ENCODE data around the gene NCF4. TPM values are rescaled to one million over a fixed set of nuclear protein-coding genes. Genes with fewer than 3 reads are reported as not detected.

The NCF4 gene
- polyA plus RNA-seq, 3 donors: 206 to 249 (median 209) TPM

GRCh38 chr22:36904260-36904880 is 43.6 kb downstream of the NCF4 start:
- no peaks in the 10 kb centered on the region for H3K36me3 ChIP-seq (replicated peaks in 1 of 2; ENCODE audit: control insufficient read depth in 1 of 2, insufficient read depth in 2 of 2, low read length in 2 of 2)
- no peak overlapping the region for H3K4me3 Mint-ChIP-seq
- no peak for TF ChIP-seq CTCF (IDR thresholded peaks at IDR 0.05)
- peaks cover 5 to 14% (median 8%) of the 10 kb centered on the region in 3 donors for H3K27me3 Mint-ChIP-seq (ENCODE audit: low read depth in 3 of 3)
- H3K36me3 Mint-ChIP-seq: no peaks in the 10 kb centered on the region
- peaks cover 40% of the 10 kb centered on the region for H3K4me1 Mint-ChIP-seq
- H3K9me3 Mint-ChIP-seq: peaks cover 0 to 8% (median 3%) of the 10 kb centered on the region in 7 donors
- H3K27ac ChIP-seq (ENCODE audit: low read depth in 1 of 2, low read length in 2 of 2): no peak overlapping the region
- no peak overlapping the region for H3K4me3 ChIP-seq (replicated peaks in 1 of 3; ENCODE audit: low read depth in 2 of 3, low read length in 3 of 3)
- H4K20me1 ChIP-seq (ENCODE audit: insufficient read depth, low read length): no peaks in the 10 kb centered on the region
- no peak overlapping the region for H3K4me2 ChIP-seq (replicated peaks; ENCODE audit: extremely low read depth, low read length, poor library complexity, severe bottlenecking)
- 92% methylated on average over 2 of the region's 6 CpGs for WGBS (ENCODE audit: insufficient coverage)
- H3K4me1 ChIP-seq (ENCODE audit: control insufficient read depth in 1 of 2, insufficient read depth in 2 of 2, low read length in 2 of 2): peaks cover 19 to 35% of the 10 kb centered on the region in 2 donors
- no peak overlapping the region for H3K27ac Mint-ChIP-seq
- no peak overlapping the region for H3K9ac ChIP-seq (ENCODE audit: insufficient read depth, low read length, poor library complexity, severe bottlenecking)
- no peaks in the 10 kb centered on the region for H3K27me3 ChIP-seq (ENCODE audit: control insufficient read depth in 2 of 2, insufficient read depth in 2 of 2, low read length in 2 of 2)
- H2AFZ ChIP-seq (ENCODE audit: insufficient read depth, low read depth, low read length, poor library complexity, severe bottlenecking): no peak overlapping the region
- H3K9me3 ChIP-seq (replicated peaks in 1 of 2; ENCODE audit: control insufficient read depth in 1 of 2, insufficient read depth in 1 of 2, low read length in 2 of 2): no peaks in the 10 kb centered on the region
- DNase-seq: no peak
- intact Hi-C loops (cut with micrococcal nuclease): no loop called here
- no peaks in the 10 kb centered on the region for H3K79me2 ChIP-seq (ENCODE audit: insufficient read depth, low read length)

DNA sequence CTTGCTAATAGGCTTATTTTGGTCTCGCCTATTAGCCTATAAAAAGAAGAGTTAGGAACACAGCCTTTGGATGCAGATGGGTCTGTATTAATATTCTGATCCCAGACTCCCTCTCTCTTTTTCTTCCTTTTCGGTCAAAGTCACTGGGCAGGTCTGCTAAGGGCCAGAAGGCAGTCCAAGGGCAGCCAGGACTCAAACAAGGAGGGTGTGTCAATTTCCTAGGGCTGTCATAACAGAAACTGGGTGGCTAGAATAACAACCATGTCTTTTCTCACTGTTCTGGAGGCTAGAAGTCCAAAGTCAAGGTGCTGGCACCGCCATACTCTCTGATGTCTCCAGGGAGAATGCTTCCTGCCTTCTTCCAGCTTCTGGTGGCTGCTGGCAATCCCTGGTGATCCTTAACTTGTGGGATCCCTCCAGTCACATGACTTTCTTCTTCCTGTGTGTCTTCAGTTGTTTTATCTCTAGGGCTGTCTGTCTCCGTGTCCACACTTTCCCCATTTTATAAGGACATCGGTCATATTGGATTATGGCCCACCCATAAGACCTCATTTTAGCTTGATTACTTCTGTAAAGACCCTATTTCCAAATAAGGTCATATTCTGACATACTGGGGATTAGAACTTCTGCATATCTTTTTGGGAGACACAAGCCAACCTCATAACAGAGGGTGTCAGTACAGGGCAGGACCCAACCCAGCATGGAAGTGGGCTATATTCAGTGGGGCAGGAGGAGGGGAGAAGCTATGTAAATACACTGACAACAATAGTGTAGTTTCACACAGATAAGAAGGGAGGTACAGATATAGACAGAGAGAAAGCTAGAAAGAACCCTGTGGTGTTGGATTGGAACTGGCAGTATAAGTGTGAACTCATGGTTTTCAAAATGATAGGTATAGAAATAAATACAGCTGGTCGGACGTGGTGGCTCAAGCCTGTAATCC is 46.7 kb downstream of the NCF4 start:
- Histone ChIP-seq H3K9ac (ENCODE audit: insufficient read depth, low read length, poor library complexity, severe bottlenecking) (no peak overlapping the region), H3K79me2 (ENCODE audit: insufficient read depth, low read length) (no peaks in the 10 kb centered on the region), H3K27ac (ENCODE audit: low read depth in 1 of 2, low read length in 2 of 2) (no peak overlapping the region), H3K4me3 (replicated peaks in 1 of 3; ENCODE audit: low read depth in 2 of 3, low read length in 3 of 3) (no peak overlapping the region), H3K9me3 (replicated peaks in 1 of 2; ENCODE audit: control insufficient read depth in 1 of 2, insufficient read depth in 1 of 2, low read length in 2 of 2) (no peaks in the 10 kb centered on the region), H3K36me3 (replicated peaks in 1 of 2; ENCODE audit: control insufficient read depth in 1 of 2, insufficient read depth in 2 of 2, low read length in 2 of 2) (no peaks in the 10 kb centered on the region), H3K4me2 (replicated peaks; ENCODE audit: extremely low read depth, low read length, poor library complexity, severe bottlenecking) (no peak overlapping the region), H3K4me1 (ENCODE audit: control insufficient read depth in 1 of 2, insufficient read depth in 2 of 2, low read length in 2 of 2) (peaks cover 14% of the 10 kb centered on the region in 2 donors), H4K20me1 (ENCODE audit: insufficient read depth, low read length) (no peaks in the 10 kb centered on the region), H3K27me3 (ENCODE audit: control insufficient read depth in 2 of 2, insufficient read depth in 2 of 2, low read length in 2 of 2) (no peaks in the 10 kb centered on the region), H2AFZ (ENCODE audit: insufficient read depth, low read depth, low read length, poor library complexity, severe bottlenecking) (no peak overlapping the region)
- intact Hi-C loops (cut with micrococcal nuclease): no loop called here
- Mint-ChIP-seq H3K27me3 (ENCODE audit: low read depth in 3 of 3) (peaks cover 2 to 8% (median 4%) of the 10 kb centered on the region in 3 donors), H3K36me3 (no peaks in the 10 kb centered on the region), H3K9me3 (peaks cover 0 to 3% (median 0%) of the 10 kb centered on the region in 7 donors), H3K27ac (no peak overlapping the region), H3K4me1 (peaks cover 17% of the 10 kb centered on the region), H3K4me3 (no peak overlapping the region)
- 88% methylated on average over 3 of the region's 7 CpGs for whole genome bisulfite sequencing (ENCODE audit: insufficient coverage)
- no peak for TF ChIP-seq CTCF (IDR thresholded peaks at IDR 0.05)
- DNase-seq: no peak

Data from CD14-positive monocyte (primary cell).